Upper lobe of left lung (tissue), 4 donors: ENCODE data around the gene CCDC92.

Experiments
- POLR2A ChIP-seq, 4 donors: fragments of 450-650 bp; IDR thresholded peaks; one replicate each; pipeline ENCODE4 v1.5.1; 2016 to 2017; ENCODE audit warnings: antibody characterized with exemption in 4 of 4, mild to moderate bottlenecking in 2 of 4
- POLR2AphosphoS5 ChIP-seq, 2 donors: sonication (generic); formaldehyde crosslinking; IDR thresholded peaks; one replicate each; pipeline ENCODE4 v1.5.1; 2017; ENCODE audit warnings: antibody characterized with exemption in 2 of 2
- TF ChIP-seq, protein P1 (sequence below), 6 experiments: fragments of 450-650 bp in 4 of 6; fragments of 200-600 bp in 2 of 6; sonication (generic) in 2 of 6; IDR thresholded peaks; one replicate each; pipeline ENCODE4 v1.5.1; 2016 to 2019; ENCODE audit warnings: antibody characterized with exemption in 6 of 6

DNA sequence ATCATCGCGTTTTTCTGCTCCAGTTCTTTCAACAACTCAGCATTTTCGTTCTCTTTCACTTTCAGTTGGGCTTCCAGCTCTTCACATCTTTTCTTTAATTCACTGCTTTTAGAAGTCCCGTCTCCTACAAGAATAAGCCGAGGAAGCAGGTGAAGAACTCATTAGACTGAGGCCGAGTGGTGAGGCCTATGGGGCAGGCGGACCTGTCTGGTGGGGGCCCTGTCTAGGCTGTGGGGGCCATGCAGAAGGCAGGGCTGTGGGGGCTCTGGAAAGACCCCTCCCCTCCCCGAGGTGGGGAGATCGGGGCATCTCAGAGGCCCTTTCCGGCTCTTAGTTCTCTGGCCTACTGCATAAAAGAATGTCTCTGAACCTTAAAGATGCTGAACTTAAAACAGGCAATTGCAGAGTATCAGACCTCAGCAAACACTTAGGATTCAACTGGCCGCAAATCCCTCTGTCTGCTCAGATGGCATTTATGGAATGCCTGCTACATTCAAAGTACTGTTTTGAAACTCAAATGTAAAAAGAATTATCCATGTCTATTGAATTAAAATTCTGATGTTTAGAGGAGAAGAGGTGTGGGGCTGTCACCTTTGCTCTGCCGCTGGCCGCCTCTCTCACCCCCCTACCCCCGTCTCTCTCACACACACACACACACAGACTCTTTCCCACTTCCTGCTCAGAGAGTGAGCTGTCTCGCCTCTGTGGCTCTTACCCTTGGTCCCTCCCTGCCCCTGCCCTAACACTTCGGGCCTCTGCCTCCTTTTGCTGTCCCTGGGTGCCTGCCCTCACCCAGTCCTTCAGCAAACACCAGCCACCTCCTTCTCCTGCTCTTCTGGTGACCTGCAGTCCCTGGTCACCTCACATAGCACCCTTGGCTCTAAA lies 34.7 kb downstream of the CCDC92 start:
- TF ChIP-seq, protein P1, sequence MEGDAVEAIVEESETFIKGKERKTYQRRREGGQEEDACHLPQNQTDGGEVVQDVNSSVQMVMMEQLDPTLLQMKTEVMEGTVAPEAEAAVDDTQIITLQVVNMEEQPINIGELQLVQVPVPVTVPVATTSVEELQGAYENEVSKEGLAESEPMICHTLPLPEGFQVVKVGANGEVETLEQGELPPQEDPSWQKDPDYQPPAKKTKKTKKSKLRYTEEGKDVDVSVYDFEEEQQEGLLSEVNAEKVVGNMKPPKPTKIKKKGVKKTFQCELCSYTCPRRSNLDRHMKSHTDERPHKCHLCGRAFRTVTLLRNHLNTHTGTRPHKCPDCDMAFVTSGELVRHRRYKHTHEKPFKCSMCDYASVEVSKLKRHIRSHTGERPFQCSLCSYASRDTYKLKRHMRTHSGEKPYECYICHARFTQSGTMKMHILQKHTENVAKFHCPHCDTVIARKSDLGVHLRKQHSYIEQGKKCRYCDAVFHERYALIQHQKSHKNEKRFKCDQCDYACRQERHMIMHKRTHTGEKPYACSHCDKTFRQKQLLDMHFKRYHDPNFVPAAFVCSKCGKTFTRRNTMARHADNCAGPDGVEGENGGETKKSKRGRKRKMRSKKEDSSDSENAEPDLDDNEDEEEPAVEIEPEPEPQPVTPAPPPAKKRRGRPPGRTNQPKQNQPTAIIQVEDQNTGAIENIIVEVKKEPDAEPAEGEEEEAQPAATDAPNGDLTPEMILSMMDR (IDR thresholded peaks at IDR 0.05) = no peak
- TF ChIP-seq POLR2A (IDR thresholded peaks at IDR 0.05) (no peak), POLR2AphosphoS5 (IDR thresholded peaks at IDR 0.05) (peak in 1 of 2 donors; percentile 14)
